Activated CD8-positive, alpha-beta T cell treated with anti-CD3 and anti-CD28 coated beads for 36 hours (primary cell): ENCODE data around the gene HSBP1. TPM values are rescaled to one million over a fixed set of nuclear protein-coding genes. Genes with fewer than 3 reads are reported as not detected.

Source experiments
- ATAC-seq: fragments of 200-7000 bp; cut with Tn5 transposase; one replicate; pipeline ENCODE4 v1.10.0; 2021; ENCODE audit warnings: mild to moderate bottlenecking, moderate library complexity
- CTCF ChIA-PET: fragments of 350-600 bp; sonication (Branson Sonifier 250); formaldehyde crosslinking; loops from one replicate; lab custom pipeline; 2021; ENCODE audit warnings: antibody characterized with exemption; lab: Charles Lee
- POLR2A ChIA-PET: fragments of 350-600 bp; sonication (Branson Sonifier 250); formaldehyde crosslinking; loops from one replicate; lab custom pipeline; 2021; ENCODE audit warnings: antibody characterized with exemption; lab: Charles Lee
- DNase-seq: peaks from one replicate; pipeline ENCODE4 v3.0.0-alpha.2; 2020
- H3K27ac Mint-ChIP-seq: one replicate; pipeline ENCODE4 v1.8.0; 2021; ENCODE audit warnings: mild to moderate bottlenecking, mixed read lengths
- H3K27me3 Mint-ChIP-seq: one replicate; pipeline ENCODE4 v1.8.0; 2021; ENCODE audit warnings: mixed read lengths
- H3K36me3 Mint-ChIP-seq: one replicate; pipeline ENCODE4 v1.8.0; 2021; ENCODE audit warnings: low read depth, mixed read lengths
- H3K4me1 Mint-ChIP-seq: one replicate; pipeline ENCODE4 v1.8.0; 2021; ENCODE audit warnings: low read depth, mixed read lengths
- H3K4me3 Mint-ChIP-seq: one replicate; pipeline ENCODE4 v1.8.0; 2021; ENCODE audit warnings: mild to moderate bottlenecking, moderate library complexity, mixed read lengths
- H3K9me3 Mint-ChIP-seq: one replicate; pipeline ENCODE4 v1.8.0; 2021; ENCODE audit warnings: mixed read lengths
- CTCF ChIP-seq: fragments of 200-600 bp; IDR thresholded peaks from one replicate; pipeline ENCODE4 v1.8.0; 2022; ENCODE audit warnings: antibody characterized with exemption, mild to moderate bottlenecking
- intact Hi-C: fragments of 100-400 bp; cut with micrococcal nuclease; formaldehyde crosslinking; loops from one replicate; pipeline ENCODE4 v1.10.0; 2022
- total RNA-seq, 2 experiments: library from RNA; stranded (reverse); gene quantifications; one replicate each; pipeline ENCODE4 v1.2.3, GENCODE V29; 2021

The HSBP1 gene
- total RNA-seq, 2 experiments from 2014 or later = 68.2 to 71.8 TPM

- no peaks in the 10 kb centered on the region for H3K9me3 Mint-ChIP-seq
These were observed 26.1 kb downstream of the HSBP1 start for GRCh38 chr16:83833921-83834320.

DNA sequence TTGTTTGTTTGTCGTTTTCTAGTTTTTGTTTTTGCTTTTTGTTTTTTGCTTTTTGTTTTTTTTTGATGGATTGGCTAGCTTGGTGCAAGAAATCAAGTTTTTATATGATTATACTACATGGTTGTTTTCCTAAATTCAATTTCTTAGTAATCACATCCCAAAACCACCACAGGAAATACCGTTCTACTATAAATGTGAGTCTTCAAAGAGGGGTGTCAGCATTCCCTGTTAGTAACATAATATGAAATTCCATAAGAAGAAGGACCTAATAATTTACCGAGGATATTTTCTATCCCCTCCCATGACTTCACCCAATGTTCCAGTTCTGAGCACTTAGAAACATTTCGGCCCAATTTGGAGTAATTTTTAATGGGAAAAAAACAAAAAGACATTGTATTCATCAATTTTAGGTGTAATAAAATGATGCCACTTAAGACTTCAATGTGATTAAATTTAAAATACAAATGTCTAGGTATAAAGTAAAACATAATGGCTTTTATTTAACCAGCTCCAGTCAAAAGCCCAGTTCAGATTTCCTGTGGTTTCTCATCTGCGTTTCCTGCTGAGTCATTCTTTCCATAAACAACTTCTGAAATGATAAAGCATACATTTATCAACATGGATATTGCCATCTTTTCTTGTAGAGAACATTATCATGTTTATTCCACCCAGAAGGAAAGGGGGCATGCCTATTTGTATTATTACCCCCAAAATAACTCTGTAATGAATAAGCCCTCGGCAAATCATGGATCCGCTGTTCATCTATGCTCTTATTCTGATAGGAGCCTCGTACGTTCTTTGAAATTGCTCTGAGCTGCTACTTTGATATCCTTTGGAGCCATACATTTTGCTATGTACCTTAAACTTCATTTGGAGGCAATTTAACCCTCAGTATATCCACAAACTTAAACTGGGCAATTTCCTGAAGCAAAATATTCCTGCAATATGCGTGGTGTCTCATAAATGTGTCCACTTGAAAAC, 28.1 kb downstream of the HSBP1 start:
- peaks cover 11% of the 10 kb centered on the region for H3K4me1 Mint-ChIP-seq
- ChIA-PET POLR2A (interaction anchor here (0.7 kb wide), 1 partner anchor 9 kb away, joined by 3 read pairs; no protein-coding TSS in a partner anchor), CTCF (interaction anchor here (0.8 to 4.0 kb wide), 3 partner anchors 9 to 69 kb away, joined by 3 to 20 read pairs (median 3); no protein-coding TSS in a partner anchor)
- H3K27me3 Mint-ChIP-seq = peaks cover 18% of the 10 kb centered on the region
- intact Hi-C loops = no loop called here
- H3K36me3 Mint-ChIP-seq = no peaks in the 10 kb centered on the region
- H3K27ac Mint-ChIP-seq = no peak overlapping the region
- no peak for TF ChIP-seq CTCF
- ATAC-seq = no peak
- no peaks in the 10 kb centered on the region for H3K9me3 Mint-ChIP-seq
- no peak overlapping the region for H3K4me3 Mint-ChIP-seq
- no peak for DNase-seq

More at GRCh38 chr16:83833921-83834320, 26.1 kb downstream of the HSBP1 start:
- no peak for DNase-seq
- ATAC-seq = no peak
- no peak overlapping the region for H3K27ac Mint-ChIP-seq
- no peak for TF ChIP-seq CTCF
- peaks cover 15% of the 10 kb centered on the region for H3K27me3 Mint-ChIP-seq
- H3K4me3 Mint-ChIP-seq = no peak overlapping the region
- peaks cover 11% of the 10 kb centered on the region for H3K4me1 Mint-ChIP-seq
- no peaks in the 10 kb centered on the region for H3K36me3 Mint-ChIP-seq
- ChIA-PET CTCF (no interaction called here), POLR2A (no interaction called here)
- intact Hi-C loops = no loop called here

DNA sequence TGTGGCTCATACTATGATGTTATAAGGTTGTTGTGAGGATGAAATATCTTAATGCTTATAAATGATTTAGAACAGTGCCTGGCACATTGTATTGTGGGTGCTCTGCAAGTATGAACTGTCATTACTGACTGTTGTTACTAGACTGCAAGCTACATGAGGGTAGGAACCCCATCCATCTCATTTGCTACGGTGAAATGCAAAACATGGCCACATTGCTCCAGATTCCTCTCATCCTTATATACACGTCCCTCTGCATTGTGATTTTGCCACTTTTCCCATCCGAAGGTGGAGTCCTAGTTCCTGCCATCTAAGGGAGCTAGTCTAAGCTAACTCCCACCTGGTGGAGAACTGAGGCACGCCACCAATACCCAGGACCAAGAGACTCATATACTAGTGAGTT, 29.8 kb downstream of the HSBP1 start:
- DNase-seq (no peak), ATAC-seq (no peak)
- no peaks in the 10 kb centered on the region for H3K36me3 Mint-ChIP-seq
- no peak overlapping the region for H3K27ac Mint-ChIP-seq
- CTCF ChIA-PET = interaction anchor here (4.0 kb wide), 1 partner anchor 11 kb away, joined by 20 read pairs; no protein-coding TSS in a partner anchor
- no peak overlapping the region for H3K4me3 Mint-ChIP-seq
- POLR2A ChIA-PET = no interaction called here
- peaks cover 11% of the 10 kb centered on the region for H3K4me1 Mint-ChIP-seq
- TF ChIP-seq CTCF = no peak
- no peaks in the 10 kb centered on the region for H3K9me3 Mint-ChIP-seq
- intact Hi-C loops = no loop called here
- H3K27me3 Mint-ChIP-seq = peaks cover 18% of the 10 kb centered on the region

DNA sequence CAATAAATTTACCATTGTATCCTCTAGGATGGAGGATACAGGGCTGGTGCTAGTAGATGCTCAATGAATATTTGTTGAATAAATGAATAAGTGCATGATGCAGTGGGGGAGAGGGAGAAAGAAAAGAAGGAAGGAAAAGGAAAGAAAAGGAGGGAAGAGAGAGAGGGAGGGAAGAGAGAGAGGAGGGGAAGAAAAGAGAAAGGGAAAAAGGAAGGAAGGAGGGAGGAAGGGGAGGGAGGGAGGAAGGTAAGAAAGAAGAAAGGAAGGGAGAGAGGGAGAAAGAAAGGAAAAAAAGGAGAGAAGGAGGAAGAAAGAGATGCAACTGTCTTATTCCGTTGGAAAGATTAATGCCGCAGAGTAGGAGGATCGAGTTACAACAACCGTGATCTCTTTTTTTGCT, 30.4 kb downstream of the HSBP1 start:
- CTCF ChIA-PET = interaction anchor here (4.0 kb wide), 1 partner anchor 12 kb away, joined by 20 read pairs; no protein-coding TSS in a partner anchor
- no peak for ATAC-seq
- no peak overlapping the region for H3K4me3 Mint-ChIP-seq
- no peaks in the 10 kb centered on the region for H3K36me3 Mint-ChIP-seq
- no peaks in the 10 kb centered on the region for H3K9me3 Mint-ChIP-seq
- H3K4me1 Mint-ChIP-seq = peaks cover 11% of the 10 kb centered on the region
- no peak overlapping the region for H3K27ac Mint-ChIP-seq
- intact Hi-C loops = no loop called here
- H3K27me3 Mint-ChIP-seq = peaks cover 18% of the 10 kb centered on the region
- POLR2A ChIA-PET = no interaction called here
- DNase-seq = no peak
- TF ChIP-seq CTCF = no peak

GRCh38 chr16:83839561-83839960, 31.8 kb downstream of the HSBP1 start:
- intact Hi-C loops = no loop called here
- TF ChIP-seq CTCF = no peak
- Mint-ChIP-seq H3K27ac (no peak overlapping the region), H3K4me1 (peaks cover 11% of the 10 kb centered on the region), H3K36me3 (no peaks in the 10 kb centered on the region), H3K9me3 (no peaks in the 10 kb centered on the region), H3K4me3 (no peak overlapping the region), H3K27me3 (peaks cover 18% of the 10 kb centered on the region)
- ChIA-PET CTCF (no interaction called here), POLR2A (no interaction called here)
- no peak for DNase-seq
- no peak for ATAC-seq
